Measurements from ENCODE around the gene DEGS1. TPM values are rescaled to one million over a fixed set of nuclear protein-coding genes. Genes with fewer than 3 reads are reported as not detected.

DEGS1 gene
- polyA plus RNA-seq: 10 to 100 TPM; 60.7 to 93.9 (median 65.9) TPM

GRCh38 chr1:224182866-224183590, at the start of gene DEGS1:
Gene DEGS1 (plus strand): TSS chr1:224183240. CDS start chr1:224183337, 97 bp downstream.
- Mint-ChIP-seq H3K36me3 (no peaks in the 10 kb centered on the region), H3K27ac (peak within 1 kb of the TSS; percentile 81 to 95 (median 94)), H3K4me1 (peaks cover 30 to 34% of the 10 kb centered on the region in 2 donors), H3K4me3 (peak within 1 kb of the TSS; percentile 85 to 92 (median 87)), H3K27me3 (ENCODE audit: low read depth in 3 of 3) (peaks cover 6 to 11% (median 7%) of the 10 kb centered on the region in 3 donors), H3K9me3 (peaks cover 0 to 2% (median 0%) of the 10 kb centered on the region in 6 donors)
- DNase-seq: peak; percentile 85 to 87 (median 87)

GRCh38 chr1:224133741-224134299, 49.2 kb upstream of the DEGS1 start:
- Mint-ChIP-seq H3K36me3 (peaks cover 15 to 41% (median 20%) of the 10 kb centered on the region in 3 donors), H3K27me3 (ENCODE audit: low read depth in 3 of 3) (peaks cover 0 to 2% (median 0%) of the 10 kb centered on the region in 3 donors), H3K9me3 (no peaks in the 10 kb centered on the region), H3K4me3 (no peak overlapping the region), H3K27ac (no peak overlapping the region), H3K4me1 (no peaks in the 10 kb centered on the region)
- no peak for DNase-seq

- Mint-ChIP-seq H3K9me3 (no peaks in the 10 kb centered on the region), H3K4me3 (no peak overlapping the region), H3K36me3 (peaks cover 0 to 25% (median 0%) of the 10 kb centered on the region in 3 donors), H3K27ac (peak overlapping the region in 1 of 6 donors; percentile 20), H3K27me3 (ENCODE audit: low read depth in 3 of 3) (peaks cover 0 to 1% (median 0%) of the 10 kb centered on the region in 3 donors), H3K4me1 (no peaks in the 10 kb centered on the region)
- DNase-seq: no peak
Measured at GRCh38 chr1:224137518-224137917, 45.5 kb upstream of the DEGS1 start.

GRCh38 chr1:224138198-224138597, 44.8 kb upstream of the DEGS1 start:
- Mint-ChIP-seq H3K9me3 (no peaks in the 10 kb centered on the region), H3K4me1 (no peaks in the 10 kb centered on the region), H3K27ac (no peak overlapping the region), H3K4me3 (no peak overlapping the region), H3K36me3 (peaks cover 0 to 20% (median 0%) of the 10 kb centered on the region in 3 donors), H3K27me3 (ENCODE audit: low read depth in 3 of 3) (peaks cover 0 to 1% (median 0%) of the 10 kb centered on the region in 3 donors)
- no peak for DNase-seq

- Mint-ChIP-seq H3K4me1 (no peaks in the 10 kb centered on the region), H3K4me3 (no peak overlapping the region), H3K27ac (no peak overlapping the region), H3K9me3 (no peaks in the 10 kb centered on the region), H3K27me3 (ENCODE audit: low read depth in 3 of 3) (peaks cover 0 to 1% (median 0%) of the 10 kb centered on the region in 3 donors), H3K36me3 (peaks cover 0 to 7% (median 0%) of the 10 kb centered on the region in 3 donors)
- DNase-seq: no peak
Measured at GRCh38 chr1:224141693-224142092, 41.3 kb upstream of the DEGS1 start.

GRCh38 chr1:224149709-224150108, 33.3 kb upstream of the DEGS1 start:
- H3K9me3 Mint-ChIP-seq: no peaks in the 10 kb centered on the region
- peak overlapping the region in 1 of 6 donors; percentile 21 for H3K27ac Mint-ChIP-seq
- peaks cover 0 to 7% (median 3%) of the 10 kb centered on the region in 3 donors for H3K36me3 Mint-ChIP-seq
- no peak for DNase-seq
- H3K4me3 Mint-ChIP-seq: no peak overlapping the region
- peaks cover 4 to 12% of the 10 kb centered on the region in 2 donors for H3K4me1 Mint-ChIP-seq
- H3K27me3 Mint-ChIP-seq (ENCODE audit: low read depth in 3 of 3): no peaks in the 10 kb centered on the region

GRCh38 chr1:224151117-224151516, 31.9 kb upstream of the DEGS1 start:
- Mint-ChIP-seq H3K9me3 (no peaks in the 10 kb centered on the region), H3K36me3 (peaks cover 4 to 11% (median 9%) of the 10 kb centered on the region in 3 donors), H3K4me1 (peaks cover 4 to 12% of the 10 kb centered on the region in 2 donors), H3K27me3 (ENCODE audit: low read depth in 3 of 3) (peaks cover 0 to 1% (median 0%) of the 10 kb centered on the region in 3 donors), H3K4me3 (no peak overlapping the region), H3K27ac (peak overlapping the region in 3 of 6 donors; percentile 2 to 71 (median 15))
- no peak for DNase-seq

GRCh38 chr1:224157316-224157715, 25.7 kb upstream of the DEGS1 start:
- Mint-ChIP-seq H3K27ac (no peak overlapping the region), H3K9me3 (no peaks in the 10 kb centered on the region)

GRCh38 chr1:224159541-224159940, 23.5 kb upstream of the DEGS1 start:
- Mint-ChIP-seq H3K4me3 (no peak overlapping the region), H3K27ac (no peak overlapping the region), H3K4me1 (no peaks in the 10 kb centered on the region), H3K27me3 (ENCODE audit: low read depth in 3 of 3) (peaks cover 0 to 1% (median 0%) of the 10 kb centered on the region in 3 donors), H3K36me3 (peaks cover 17 to 29% (median 20%) of the 10 kb centered on the region in 3 donors), H3K9me3 (no peaks in the 10 kb centered on the region)
- no peak for DNase-seq

More at GRCh38 chr1:224157316-224157715, 25.7 kb upstream of the DEGS1 start:
- no peak for DNase-seq
- Mint-ChIP-seq H3K4me1 (no peaks in the 10 kb centered on the region), H3K36me3 (peaks cover 17 to 29% (median 20%) of the 10 kb centered on the region in 3 donors), H3K4me3 (no peak overlapping the region), H3K27me3 (ENCODE audit: low read depth in 3 of 3) (peaks cover 0 to 1% (median 0%) of the 10 kb centered on the region in 3 donors)

- no peak for DNase-seq
- Mint-ChIP-seq H3K36me3 (peaks cover 17 to 29% (median 20%) of the 10 kb centered on the region in 3 donors), H3K4me3 (no peak overlapping the region), H3K27ac (no peak overlapping the region), H3K9me3 (no peaks in the 10 kb centered on the region), H3K27me3 (ENCODE audit: low read depth in 3 of 3) (peaks cover 0 to 1% (median 0%) of the 10 kb centered on the region in 3 donors), H3K4me1 (no peaks in the 10 kb centered on the region)
Measured at GRCh38 chr1:224160171-224160682, 22.8 kb upstream of the DEGS1 start.

- no peaks in the 10 kb centered on the region for H3K9me3 Mint-ChIP-seq
- no peak for DNase-seq
- H3K4me3 Mint-ChIP-seq: no peak overlapping the region
Measured at GRCh38 chr1:224162768-224163167, 20.3 kb upstream of the DEGS1 start.

GRCh38 chr1:224163311-224163710, 19.7 kb upstream of the DEGS1 start:
- Mint-ChIP-seq H3K4me1 (no peaks in the 10 kb centered on the region), H3K4me3 (no peak overlapping the region), H3K27ac (no peak overlapping the region), H3K27me3 (ENCODE audit: low read depth in 3 of 3) (no peaks in the 10 kb centered on the region), H3K9me3 (no peaks in the 10 kb centered on the region), H3K36me3 (peaks cover 6 to 12% (median 9%) of the 10 kb centered on the region in 3 donors)
- no peak for DNase-seq

More at GRCh38 chr1:224162768-224163167, 20.3 kb upstream of the DEGS1 start:
- Mint-ChIP-seq H3K4me1 (no peaks in the 10 kb centered on the region), H3K27me3 (ENCODE audit: low read depth in 3 of 3) (no peaks in the 10 kb centered on the region), H3K36me3 (peaks cover 8 to 18% (median 9%) of the 10 kb centered on the region in 3 donors), H3K27ac (no peak overlapping the region)

- H3K4me3 Mint-ChIP-seq: peak overlapping the region in 1 of 5 donors; percentile 40
- peaks cover 11 to 18% of the 10 kb centered on the region in 2 donors for H3K4me1 Mint-ChIP-seq
- H3K36me3 Mint-ChIP-seq: peaks cover 0 to 5% (median 0%) of the 10 kb centered on the region in 3 donors
- DNase-seq: peak in 1 of 3 donors; percentile 7
- H3K9me3 Mint-ChIP-seq: no peaks in the 10 kb centered on the region
- H3K27ac Mint-ChIP-seq: peak overlapping the region in 2 of 6 donors; percentile 18 to 25
- peaks cover 3 to 15% (median 3%) of the 10 kb centered on the region in 3 donors for H3K27me3 Mint-ChIP-seq (ENCODE audit: low read depth in 3 of 3)
Measured at GRCh38 chr1:224168859-224169380, 14.1 kb upstream of the DEGS1 start.
